GM19023 (cell line): ENCODE data around the gene RCC1.
A peak's percentile ranks its signal among the peaks of the same experiment; 100 is the strongest.
"Not testable (repeated sequence)": the region's sequence is repeated elsewhere in the genome, so short reads cannot be mapped to it uniquely, and the experiment has no call there.

Experiments used
- ATAC-seq: cut with Tn5 transposase; IDR thresholded peaks from one replicate; pipeline ENCODE4 v1.9.1; 2021; ENCODE audit warnings: mild to moderate bottlenecking, moderate library complexity; ENCODE audit not compliant: unreplicated experiment

The RCC1 gene

GRCh38 chr1:28505406-28506187, at the start of gene RCC1:
RCC1 (plus strand) TSS chr1:28506043; CDS start chr1:28529867, 23,824 bp downstream.
- ATAC-seq = peak; percentile 69

- ATAC-seq = no peak
These were observed 49.8 kb upstream of the RCC1 start for GRCh38 chr1:28456078-28456477.

- ATAC-seq = no peak
These were observed 48.2 kb upstream of the RCC1 start for GRCh38 chr1:28457678-28458077.

GRCh38 chr1:28458237-28459228, 47.3 kb upstream of the RCC1 start:
- no peak for ATAC-seq

- no peak for ATAC-seq
These were observed 39.5 kb upstream of the RCC1 start for GRCh38 chr1:28466226-28466778.

- ATAC-seq = no peak
These were observed 35.7 kb upstream of the RCC1 start for GRCh38 chr1:28470146-28470545.

- ATAC-seq = not testable (repeated sequence)
These were observed 26.3 kb upstream of the RCC1 start for GRCh38 chr1:28479497-28479896.

GRCh38 chr1:28480308-28480707, 25.5 kb upstream of the RCC1 start:
- no peak for ATAC-seq

GRCh38 chr1:28482138-28482537, 23.7 kb upstream of the RCC1 start:
- ATAC-seq = no peak

- ATAC-seq = no peak
These were observed 23.1 kb upstream of the RCC1 start for GRCh38 chr1:28482702-28483101.

GRCh38 chr1:28494737-28495136, 11.1 kb upstream of the RCC1 start:
- ATAC-seq = no peak

GRCh38 chr1:28499553-28499952, 6.3 kb upstream of the RCC1 start:
- no peak for ATAC-seq

GRCh38 chr1:28501925-28502324, 3.9 kb upstream of the RCC1 start:
- no peak for ATAC-seq

- no peak for ATAC-seq
These were observed 2.7 kb upstream of the RCC1 start for GRCh38 chr1:28503117-28503516.

- ATAC-seq = no peak
These were observed 1.0 kb downstream of the RCC1 start for GRCh38 chr1:28506907-28507246.

- ATAC-seq = no peak
These were observed 1.4 kb downstream of the RCC1 start for GRCh38 chr1:28507247-28507645.

- ATAC-seq = no peak
These were observed 2.0 kb downstream of the RCC1 start for GRCh38 chr1:28507646-28508434.

- no peak for ATAC-seq
These were observed 2.6 kb downstream of the RCC1 start for GRCh38 chr1:28508435-28508754.

GRCh38 chr1:28509705-28510272, 3.9 kb downstream of the RCC1 start:
- ATAC-seq = no peak

GRCh38 chr1:28510273-28510969, 4.6 kb downstream of the RCC1 start:
- no peak for ATAC-seq
